Activated CD4-positive, alpha-beta T cell treated with anti-CD3 and anti-CD28 coated beads for 4 hours (primary cell): ENCODE results near the gene HLCS.

Experiments used
- DNase-seq, 2 donors: peaks; one replicate each; pipeline ENCODE4 v3.0.0-alpha.2; 2020

The HLCS gene

DNA sequence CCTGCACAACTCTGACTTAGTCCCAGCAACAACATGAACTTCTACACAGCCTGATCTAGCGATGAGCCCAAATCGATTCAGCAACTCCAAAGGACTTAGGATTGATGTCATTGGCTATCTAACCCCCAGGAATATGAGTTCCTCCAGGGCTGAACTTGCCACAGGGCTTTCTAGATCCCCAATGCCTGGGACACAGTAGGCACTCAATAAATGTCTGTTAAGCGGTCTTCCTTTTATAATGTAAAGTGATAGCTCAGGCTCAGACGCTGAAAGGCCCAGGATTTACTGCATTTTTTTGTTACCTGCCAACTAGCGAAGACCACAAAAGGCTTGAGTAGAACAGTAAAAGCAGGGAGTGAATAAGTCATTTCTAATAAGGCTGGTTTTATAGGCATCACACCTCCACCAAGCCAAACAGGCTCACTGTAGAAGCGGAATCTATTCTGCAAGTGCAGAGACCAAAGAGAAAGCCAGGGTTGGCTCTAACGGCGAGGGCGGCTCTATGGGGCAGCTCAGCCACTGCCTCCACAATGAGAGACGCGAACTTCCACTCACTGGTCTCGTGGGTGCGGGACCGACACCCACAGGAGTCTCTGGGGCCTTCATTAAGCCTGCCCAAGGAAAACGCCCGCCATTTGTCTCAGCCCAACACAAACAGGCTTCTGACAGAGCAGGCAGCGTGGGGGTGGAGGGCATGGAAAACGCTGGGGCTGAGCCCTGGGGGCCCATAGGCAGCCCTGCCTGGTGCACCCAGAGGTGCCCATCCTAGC, 52.0 kb downstream of the HLCS start:
- DNase-seq: no peak

- no peak for DNase-seq
Measured at GRCh38 chr21:36913247-36914169, 53.0 kb downstream of the HLCS start.

- DNase-seq: no peak
Measured at GRCh38 chr21:36910581-36911307, 55.7 kb downstream of the HLCS start.

DNA sequence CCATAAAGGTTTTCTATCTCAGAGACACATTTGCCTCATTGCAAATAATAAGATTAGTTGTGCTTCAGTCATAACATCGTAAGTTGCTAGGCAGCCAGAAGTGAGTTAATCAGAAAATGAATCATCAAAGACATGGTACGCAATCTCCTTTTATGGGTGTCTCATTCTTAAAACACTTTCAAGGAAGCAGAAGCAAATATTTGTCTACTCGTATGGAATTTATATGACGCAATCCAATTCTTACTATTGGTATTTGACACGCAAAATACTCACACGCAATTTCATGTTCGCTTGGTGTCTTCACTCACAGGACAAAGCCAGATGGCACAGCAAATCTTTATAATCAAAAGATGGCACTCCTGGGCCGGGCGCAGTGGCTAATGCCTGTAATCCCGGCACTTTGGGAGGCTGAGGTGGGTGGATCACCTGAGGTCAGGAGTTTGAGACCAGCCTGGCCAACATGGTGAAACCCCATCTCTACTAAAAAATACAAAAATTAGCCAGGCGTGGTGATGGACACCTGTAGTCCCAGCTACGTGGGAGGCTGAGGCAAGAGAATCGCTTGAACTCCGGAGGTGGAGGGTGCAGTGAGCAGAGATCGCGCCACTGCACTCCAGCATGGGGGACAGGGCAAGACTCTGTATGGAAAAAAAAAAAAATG, 56.4 kb downstream of the HLCS start:
- no peak for DNase-seq

- no peak for DNase-seq
Measured at GRCh38 chr21:36909423-36909822, 57.0 kb downstream of the HLCS start.

- no peak for DNase-seq
Measured at GRCh38 chr21:36908260-36908908, 58.1 kb downstream of the HLCS start.

DNA sequence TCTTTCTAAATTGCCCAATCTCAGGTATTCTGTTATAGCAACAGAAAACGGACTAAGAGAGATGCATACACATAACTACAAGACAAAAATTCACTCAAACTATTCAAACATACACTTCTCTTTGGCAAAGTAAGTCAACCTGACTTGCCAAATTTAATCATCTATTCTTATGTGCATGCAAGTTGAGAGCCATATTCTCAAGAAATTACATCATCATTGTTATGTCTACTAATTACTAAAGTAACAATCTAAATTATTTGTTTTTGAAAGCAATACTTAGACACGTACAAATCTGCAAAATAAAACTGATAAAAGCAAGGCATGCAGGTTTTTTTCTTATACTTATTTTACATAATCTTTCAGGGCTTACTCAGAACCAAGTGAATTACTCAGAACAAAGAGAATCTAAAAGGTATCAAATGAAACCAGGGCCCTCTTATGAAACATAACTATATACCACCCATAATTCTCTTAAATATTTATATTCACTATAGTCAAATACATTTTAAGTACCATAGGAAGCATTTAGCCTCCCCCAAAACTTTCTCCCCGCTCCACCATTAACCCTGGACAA, 62.3 kb downstream of the HLCS start:
- DNase-seq: no peak

GRCh38 chr21:36902793-36903192, 63.7 kb downstream of the HLCS start:
- DNase-seq: no peak

- no peak for DNase-seq
Measured at GRCh38 chr21:36902331-36902730, 64.1 kb downstream of the HLCS start.

- no peak for DNase-seq
Measured at GRCh38 chr21:36901575-36901974, 64.9 kb downstream of the HLCS start.

DNA sequence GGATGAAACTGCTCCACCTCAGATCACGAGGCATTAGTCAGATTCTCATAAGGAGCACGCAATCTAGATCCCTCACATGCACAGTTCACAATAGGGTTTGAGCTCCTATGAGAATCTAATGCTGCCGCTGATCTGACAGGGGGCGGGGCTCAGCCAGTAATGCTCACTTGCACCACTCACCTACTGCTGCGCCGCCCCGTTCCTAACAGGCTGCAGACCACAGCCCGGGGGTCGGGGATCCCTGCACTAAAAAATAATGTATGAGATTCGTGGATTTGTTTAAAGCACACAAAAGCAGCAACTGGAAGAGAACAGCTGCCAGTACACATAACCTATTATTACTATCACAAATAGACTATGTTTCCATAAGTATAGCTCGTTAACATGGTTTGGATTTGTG, 72.9 kb downstream of the HLCS start:
- DNase-seq: no peak

- no peak for DNase-seq
Measured at GRCh38 chr21:36892201-36892600, 74.3 kb downstream of the HLCS start.

GRCh38 chr21:36891692-36892091, 74.8 kb downstream of the HLCS start:
- no peak for DNase-seq

DNA sequence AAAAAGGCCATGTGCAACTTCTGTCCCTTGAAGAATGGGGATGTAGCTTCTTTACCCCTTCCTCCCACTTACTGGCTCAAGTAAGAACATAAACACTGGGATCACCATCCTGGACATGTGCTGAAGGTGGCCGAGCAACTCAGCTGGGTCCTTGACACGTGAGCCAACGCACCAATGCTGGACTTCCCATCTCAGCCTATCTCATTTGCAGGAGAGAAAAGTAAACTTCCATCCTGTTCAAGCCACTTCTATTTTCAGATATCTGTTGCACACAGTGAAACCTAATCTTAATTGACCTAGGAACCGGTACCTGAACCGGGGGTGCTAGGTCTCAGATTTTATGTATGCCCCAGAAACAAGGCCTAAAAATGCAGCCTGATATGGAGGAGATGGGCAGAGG, 75.3 kb downstream of the HLCS start:
- no peak for DNase-seq

- no peak for DNase-seq
Measured at GRCh38 chr21:36890086-36890485, 76.4 kb downstream of the HLCS start.

DNA sequence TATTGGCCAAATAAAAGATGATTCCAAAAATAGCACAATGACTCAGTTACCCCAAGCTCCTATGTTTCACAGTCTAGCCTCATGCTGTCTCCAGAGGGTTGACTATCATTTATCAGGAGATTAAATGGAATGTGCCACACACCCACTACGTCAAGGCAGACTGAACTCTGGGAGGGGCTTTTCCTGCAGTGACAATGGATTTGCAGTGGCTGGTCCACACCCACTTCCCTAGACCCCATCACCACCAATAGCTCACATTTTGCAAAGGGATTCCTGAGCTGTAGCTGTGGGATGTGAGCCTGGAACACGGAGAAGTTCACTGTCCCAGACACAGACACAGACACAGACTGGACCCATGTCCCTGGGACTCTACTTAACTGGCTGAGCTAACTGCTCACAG, 77.1 kb downstream of the HLCS start:
- no peak for DNase-seq

- no peak for DNase-seq
Measured at GRCh38 chr21:36888466-36888865, 78.0 kb downstream of the HLCS start.

DNA sequence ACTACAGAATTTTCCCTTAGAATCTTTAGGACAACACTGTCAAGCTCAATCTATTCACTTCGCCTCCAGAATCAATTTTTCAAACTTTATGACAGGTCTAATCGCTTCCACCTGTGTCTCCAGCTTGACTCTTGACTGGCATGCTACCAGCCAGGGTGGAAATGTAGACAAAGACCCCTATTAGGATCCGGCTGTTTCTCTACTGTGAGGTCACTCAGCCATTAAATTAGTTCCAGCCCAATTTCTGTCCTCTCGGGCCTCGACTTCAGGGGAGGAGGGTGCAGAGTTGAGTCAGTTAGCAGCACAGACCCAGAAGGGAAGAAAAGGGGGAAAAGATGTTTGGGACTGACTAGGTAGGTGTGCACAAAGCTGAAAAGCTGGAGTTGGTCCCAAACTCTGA, 78.5 kb downstream of the HLCS start:
- no peak for DNase-seq

- DNase-seq: no peak
Measured at GRCh38 chr21:36883532-36884486, 82.7 kb downstream of the HLCS start.

GRCh38 chr21:36882776-36883175, 83.7 kb downstream of the HLCS start:
- DNase-seq: no peak

DNA sequence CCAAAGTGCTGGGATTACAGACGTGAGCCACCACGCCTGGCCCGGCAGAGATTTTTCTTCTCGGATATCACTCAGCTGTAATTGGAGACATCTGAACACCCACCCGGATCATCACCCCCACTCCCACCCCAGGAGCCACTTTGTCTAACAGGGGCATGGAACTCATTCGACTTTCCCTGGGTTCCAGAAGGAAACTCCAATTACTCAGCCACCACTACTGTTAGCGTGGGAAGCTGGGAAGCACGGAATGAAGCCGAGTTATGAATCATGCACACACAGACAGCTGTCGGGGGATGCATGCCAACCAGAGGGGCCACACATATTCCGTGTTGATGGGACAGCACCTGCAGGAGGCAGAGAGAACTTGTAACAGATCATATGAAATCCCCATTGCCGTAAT, 85.2 kb downstream of the HLCS start:
- DNase-seq: no peak
